ENCODE data around the gene GFOD2.
"Not testable (repeated sequence)": the region's sequence is repeated elsewhere in the genome, so short reads cannot be mapped to it uniquely, and the experiment has no call there.

GFOD2 gene

DNA sequence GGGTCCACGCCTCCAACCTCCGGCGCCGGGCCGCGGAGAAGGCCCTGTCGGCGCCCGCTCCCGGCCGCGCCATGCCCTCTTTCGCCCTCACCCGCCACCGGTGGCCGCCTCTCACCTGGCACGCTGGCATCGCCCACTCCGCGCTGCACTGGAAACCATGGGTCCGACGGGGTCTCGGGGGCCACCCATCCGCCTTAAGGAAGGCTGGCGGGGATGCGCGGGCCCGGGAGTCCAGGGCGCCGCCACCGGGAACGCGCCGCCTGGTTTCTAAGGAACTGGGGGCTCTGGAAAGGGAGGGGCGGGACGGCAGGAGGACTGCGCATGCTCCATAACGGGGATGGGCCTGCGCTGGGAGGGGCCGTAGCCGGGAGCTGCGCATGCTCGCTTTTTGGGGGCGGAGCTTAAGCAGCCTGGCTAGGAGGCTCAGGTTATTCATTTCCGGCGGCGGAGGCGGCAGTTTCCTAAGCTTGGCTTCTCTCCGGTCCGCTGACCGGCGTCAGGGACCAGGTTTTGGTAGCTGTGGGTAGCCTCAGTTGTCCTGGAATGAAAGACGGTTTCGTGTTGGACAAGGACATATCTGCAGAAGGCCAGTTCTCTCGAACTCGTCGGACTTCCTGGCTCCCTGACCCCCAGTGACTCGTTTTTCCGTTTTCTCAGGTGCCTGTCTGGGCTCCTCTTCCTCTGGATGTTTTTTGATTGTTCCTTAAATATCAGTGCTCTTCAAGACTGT lies at the start of gene GFOD2:
Gene GFOD2, minus strand, starts transcription at position 269 of the 730 bp plus-strand sequence. CDS start 33,601 bp downstream, outside the sequence.
- DNase-seq: peak; percentile 93

DNA sequence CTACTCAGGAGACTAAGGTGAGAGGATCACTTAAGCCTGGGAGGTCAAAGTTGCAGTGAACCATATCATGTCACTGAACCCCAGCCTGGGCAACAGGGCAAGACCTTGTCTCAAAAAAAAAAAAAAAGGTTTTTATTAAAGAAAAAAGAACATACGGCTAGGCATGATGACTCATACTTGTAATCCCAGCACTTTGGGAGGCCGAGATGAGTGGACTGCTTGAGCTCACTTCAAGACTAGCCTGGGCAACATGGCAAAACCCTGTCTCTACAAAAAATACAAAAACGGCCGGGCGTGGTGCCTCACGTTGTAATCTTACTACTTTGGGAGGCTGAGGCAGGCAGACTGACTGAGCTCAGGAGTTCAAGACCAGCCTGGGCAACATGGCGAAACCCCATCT lies 48.8 kb upstream of the GFOD2 start:
- no peak for DNase-seq

- no peak for DNase-seq
Measured at GRCh38 chr16:67766291-67766690, 47.2 kb upstream of the GFOD2 start.

DNA sequence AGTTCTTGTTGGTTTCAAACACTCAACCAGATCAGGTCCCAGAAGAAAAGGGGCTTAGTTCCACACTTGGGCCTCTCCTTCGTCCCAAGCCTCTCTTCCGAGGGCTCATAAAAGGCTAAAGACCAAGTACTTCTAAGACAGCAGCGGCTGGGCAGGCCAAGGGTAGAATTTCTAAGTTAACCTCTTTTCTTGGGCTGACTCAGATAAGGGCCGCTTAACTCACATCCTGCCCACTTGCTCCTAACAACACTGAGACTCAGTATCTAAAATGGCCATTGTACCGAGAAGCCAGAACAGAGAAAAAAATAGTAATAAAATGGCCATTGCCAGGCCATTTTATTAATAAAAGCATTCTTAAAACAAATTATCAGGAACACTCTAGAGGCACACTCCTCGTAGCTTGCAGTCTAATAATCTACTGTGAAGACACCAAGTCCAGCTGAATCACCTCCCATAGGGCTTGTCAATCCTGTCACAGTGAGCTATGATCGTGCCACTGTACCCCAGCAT lies 45.1 kb upstream of the GFOD2 start:
- no peak for DNase-seq

GRCh38 chr16:67763066-67763465 lies 44.0 kb upstream of the GFOD2 start:
- DNase-seq: no peak

DNA sequence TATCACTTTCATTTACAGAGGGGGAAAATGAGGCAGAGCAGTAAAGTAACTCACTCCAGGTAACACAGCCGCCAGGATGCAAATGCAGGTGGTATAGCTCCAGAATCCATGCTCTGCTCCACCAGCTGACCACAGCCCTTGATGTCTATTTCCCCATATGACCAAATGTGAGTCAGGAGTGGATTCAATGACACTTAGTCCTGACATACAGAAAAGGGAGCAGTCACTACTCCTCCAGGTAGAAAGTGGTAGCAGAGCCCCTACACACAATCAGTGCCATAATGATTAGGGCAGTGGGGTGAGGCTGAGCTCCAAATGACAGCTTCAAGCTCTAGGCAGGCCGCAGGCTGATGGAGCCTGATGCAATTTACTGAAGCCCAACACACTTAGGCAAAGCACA lies 43.3 kb upstream of the GFOD2 start:
- no peak for DNase-seq

GRCh38 chr16:67761924-67762323 lies 42.8 kb upstream of the GFOD2 start:
- DNase-seq: no peak

DNA sequence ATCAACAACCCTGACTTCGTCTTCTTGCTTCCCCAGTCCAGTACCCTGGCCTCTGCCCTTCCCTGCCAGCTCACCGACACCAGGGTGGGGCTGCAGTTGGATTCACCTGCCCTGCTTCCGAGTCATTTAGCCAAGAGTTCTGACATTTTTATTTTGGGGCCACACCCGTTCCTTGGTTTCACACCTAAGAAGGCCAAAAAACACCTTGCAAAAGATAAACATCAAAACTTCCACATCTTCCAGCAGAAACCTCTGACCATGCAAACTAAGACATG lies 41.8 kb upstream of the GFOD2 start:
- DNase-seq: no peak

- no peak for DNase-seq
Measured at GRCh38 chr16:67760206-67760955, 41.3 kb upstream of the GFOD2 start.

DNA sequence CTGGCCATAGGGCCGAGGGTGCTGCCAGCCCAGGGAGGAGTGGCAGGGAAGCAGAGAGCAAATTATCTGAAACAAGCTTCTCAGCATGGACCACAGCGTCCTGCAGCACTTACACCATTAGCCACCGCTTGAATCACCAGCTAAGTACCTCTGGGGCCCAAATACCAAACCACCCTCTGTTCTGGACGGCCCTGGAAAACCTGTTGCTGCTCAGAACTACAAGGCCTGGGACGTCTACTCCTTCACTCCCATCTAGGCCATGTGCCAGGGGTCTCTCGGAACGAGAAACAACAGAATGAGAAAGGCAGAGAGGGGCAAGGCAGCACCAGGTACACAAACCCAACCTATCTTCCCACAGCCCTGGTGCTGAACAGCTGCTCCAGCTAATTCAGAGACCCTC lies 39.9 kb upstream of the GFOD2 start:
- DNase-seq: no peak

- DNase-seq: no peak
Measured at GRCh38 chr16:67758006-67758405, 38.9 kb upstream of the GFOD2 start.

DNA sequence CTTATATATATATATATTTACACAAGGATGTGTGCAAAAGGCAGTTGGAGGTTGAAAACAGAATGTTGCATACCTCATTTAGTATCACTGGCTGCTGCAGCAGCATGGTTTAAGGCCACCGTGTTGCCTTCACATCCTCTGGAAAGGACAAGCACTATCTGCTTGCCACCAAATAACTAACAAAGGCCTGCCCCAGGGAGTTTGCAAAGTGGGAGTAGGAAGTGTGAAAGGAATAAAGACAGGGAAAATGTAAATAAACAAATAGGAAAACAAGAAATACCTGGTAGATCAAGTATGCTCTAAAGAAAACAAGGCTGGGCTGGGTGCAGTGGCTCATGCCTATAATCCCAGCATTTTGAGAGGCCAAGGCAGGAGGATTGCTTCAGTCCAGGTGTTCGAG lies 33.5 kb upstream of the GFOD2 start:
- no peak for DNase-seq

DNA sequence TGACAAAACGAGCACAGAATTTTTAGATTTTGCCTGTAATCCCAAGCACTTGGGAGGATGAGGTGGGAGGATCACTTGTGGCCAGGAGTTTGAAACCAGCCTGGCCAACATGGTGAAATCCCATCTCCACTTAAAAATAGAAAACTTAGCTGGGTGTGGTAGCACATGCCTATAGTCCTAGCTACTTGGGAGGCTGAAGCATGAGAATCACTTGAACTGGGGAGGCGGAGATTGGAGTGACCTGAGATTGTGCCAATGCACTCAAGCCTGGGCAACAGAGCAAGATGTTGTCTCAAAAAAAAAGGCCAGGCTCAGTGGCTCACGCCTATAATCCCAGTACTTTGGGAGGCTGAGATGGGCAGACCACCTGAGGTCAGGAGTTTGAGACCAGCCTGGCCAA lies 32.2 kb upstream of the GFOD2 start:
- DNase-seq: not testable (repeated sequence)

DNA sequence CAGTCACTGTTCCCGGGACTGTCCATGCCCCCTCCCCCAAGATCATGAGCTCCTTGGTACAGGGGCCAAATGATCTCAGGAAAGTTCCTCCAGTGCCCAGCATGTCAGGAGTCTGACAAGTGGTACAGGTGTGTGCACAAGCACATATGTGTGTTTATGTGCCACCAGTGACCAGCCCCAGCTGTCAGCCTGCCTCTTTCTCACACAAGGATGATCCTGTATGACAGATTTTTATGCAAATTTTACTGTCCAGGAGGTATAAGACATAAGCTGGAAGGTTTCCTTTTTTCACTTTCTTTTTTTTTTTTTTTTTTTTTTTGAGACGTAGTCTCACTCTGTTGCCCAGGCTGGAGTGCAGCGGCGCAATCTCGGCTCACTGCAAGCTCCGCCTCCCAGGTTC lies 31.4 kb upstream of the GFOD2 start:
- no peak for DNase-seq

- DNase-seq: no peak
Measured at GRCh38 chr16:67749436-67750078, 30.4 kb upstream of the GFOD2 start.

GRCh38 chr16:67748834-67749233 lies 29.7 kb upstream of the GFOD2 start:
- no peak for DNase-seq

DNA sequence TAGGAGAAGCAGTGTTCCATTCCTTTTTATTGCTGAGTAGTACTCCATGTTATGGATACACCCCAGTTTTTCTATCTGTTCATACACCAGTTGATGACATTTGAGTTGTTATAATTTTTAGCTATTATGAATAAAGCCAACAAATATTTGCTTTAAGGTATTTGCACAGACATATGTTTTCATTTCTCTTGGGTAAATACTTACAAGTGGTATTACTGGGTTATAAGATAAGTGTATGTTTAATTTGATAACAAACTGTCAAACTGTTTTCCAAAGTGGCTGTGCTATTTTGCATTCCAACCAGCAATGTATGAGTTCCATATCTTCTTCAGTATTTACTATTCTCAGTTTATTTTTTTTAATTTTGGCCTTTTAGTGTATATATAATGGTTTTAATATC lies 27.7 kb upstream of the GFOD2 start:
- DNase-seq: no peak

DNA sequence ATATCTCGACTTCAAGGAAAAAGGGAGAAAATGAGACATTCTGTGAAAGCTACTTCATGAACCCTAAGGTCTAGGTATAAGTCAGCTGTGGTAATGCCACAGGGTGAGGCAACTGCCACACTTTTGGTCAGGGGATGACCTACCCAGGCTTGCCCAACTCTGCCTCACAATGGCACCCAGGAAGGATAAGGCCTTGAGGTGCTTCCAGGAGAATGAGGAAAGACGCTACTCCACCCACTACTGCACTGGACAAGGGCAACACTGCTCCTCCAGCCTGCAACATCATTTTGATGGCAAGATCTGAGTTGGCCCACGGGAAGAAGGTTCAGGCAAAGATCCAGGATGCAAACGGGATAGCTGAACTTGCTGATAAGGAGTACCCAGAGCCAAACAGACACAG lies 22.0 kb upstream of the GFOD2 start:
- DNase-seq: no peak

GRCh38 chr16:67740391-67740790 lies 21.3 kb upstream of the GFOD2 start:
- DNase-seq: no peak

DNA sequence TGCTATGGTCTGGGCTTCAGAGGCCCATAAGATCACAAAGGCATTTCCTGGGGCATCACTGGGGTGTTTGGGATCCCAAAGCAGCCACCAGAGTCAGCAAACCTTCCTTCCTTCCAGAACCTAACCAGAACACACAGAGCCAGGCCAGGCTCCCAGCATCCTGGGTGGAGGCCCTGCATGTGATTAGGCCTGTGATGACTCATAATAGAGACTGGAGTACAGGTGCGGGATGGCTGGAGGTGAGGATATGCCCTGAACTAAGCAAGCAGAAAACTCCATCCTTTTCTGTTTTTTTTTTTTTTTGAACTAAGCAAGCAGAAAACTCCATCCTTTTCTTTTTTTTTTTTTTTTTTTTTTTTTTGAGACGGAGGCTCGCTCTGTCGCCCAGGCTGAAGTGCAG lies 17.7 kb upstream of the GFOD2 start:
- no peak for DNase-seq

- DNase-seq: no peak
Measured at GRCh38 chr16:67734731-67735201, 15.7 kb upstream of the GFOD2 start.

GRCh38 chr16:67733734-67734470 lies 14.8 kb upstream of the GFOD2 start:
- DNase-seq: no peak

DNA sequence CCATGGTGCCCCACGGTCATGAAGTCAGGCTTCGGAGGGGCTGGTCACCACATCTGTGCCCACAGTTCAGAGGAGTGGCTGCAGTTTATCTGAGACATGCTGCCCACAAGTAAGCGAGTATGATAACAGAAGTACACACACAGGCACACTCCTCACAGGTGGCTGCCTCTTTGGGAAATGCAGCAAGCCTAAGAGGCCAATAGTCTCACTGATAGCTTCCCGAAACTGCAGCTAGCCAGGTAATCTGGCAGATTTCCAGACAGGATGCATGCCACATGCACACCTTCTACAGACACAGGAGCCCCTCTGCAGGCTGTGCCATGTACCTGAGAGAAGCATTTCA lies 12.6 kb upstream of the GFOD2 start:
- no peak for DNase-seq

Data from NCI-H2171 (cell line).